ENCODE results near the gene IFNLR1. TPM values are rescaled to one million over a fixed set of nuclear protein-coding genes. Genes with fewer than 3 reads are reported as not detected.

Gene IFNLR1
- total RNA-seq, 2 experiments from 2014 or later, result 4.3 to 4.6 TPM

DNA sequence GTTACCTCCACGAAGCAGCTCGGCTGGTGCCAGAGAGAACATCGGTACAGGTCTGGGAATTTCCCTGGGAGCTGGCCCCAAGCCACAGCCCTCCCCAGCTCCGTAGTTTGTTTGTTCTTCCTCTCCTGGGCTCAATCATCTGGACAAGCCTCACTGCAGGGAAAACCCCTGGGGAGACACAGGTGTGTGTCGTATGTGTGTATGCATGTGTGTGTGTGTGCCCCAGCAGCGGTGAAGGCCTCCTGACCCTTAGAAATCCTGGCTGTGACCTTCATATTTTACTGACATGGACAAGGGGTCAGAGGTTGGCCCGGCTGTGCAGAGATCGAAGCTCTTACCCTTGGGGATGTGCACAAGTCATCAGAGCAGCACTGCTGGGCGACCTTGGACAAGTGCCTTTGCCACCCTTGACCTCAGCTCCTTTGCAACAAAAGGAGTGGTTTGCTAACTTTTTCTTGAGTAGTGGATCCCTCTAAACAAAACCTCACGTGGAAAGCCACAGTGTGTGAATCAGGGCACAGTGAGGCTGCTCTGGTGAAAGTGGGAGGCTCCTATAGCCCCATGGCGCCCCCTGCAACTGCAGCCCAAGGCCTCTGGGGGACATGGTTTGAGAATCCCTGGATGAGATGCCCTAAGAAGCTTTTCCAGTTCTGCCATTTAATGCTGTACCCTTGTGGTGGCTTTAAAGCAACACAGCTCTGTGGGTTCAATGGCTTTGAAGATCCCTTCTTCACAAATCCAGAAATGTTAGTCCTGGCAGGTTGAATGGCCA lies 31.9 kb downstream of the IFNLR1 start:
- CTCF ChIA-PET, result interaction anchor here (0.6 to 3.8 kb wide), 6 partner anchors 9 to 533 kb away, joined by 3 to 31 read pairs (median 4); no protein-coding TSS in a partner anchor
- peaks cover 12% of the 10 kb centered on the region for H3K4me1 Mint-ChIP-seq (ENCODE audit: low read depth)
- peak; percentile 17 for DNase-seq
- H3K27me3 Mint-ChIP-seq (ENCODE audit: low read depth), result peaks cover 26% of the 10 kb centered on the region
- no peaks in the 10 kb centered on the region for H3K9me3 Mint-ChIP-seq
- H3K27ac Mint-ChIP-seq, result no peak overlapping the region
- no peaks in the 10 kb centered on the region for H3K36me3 Mint-ChIP-seq (ENCODE audit: low read depth)
- H3K4me3 Mint-ChIP-seq, result no peak overlapping the region
- intact Hi-C loops (cut with micrococcal nuclease), result no loop called here

DNA sequence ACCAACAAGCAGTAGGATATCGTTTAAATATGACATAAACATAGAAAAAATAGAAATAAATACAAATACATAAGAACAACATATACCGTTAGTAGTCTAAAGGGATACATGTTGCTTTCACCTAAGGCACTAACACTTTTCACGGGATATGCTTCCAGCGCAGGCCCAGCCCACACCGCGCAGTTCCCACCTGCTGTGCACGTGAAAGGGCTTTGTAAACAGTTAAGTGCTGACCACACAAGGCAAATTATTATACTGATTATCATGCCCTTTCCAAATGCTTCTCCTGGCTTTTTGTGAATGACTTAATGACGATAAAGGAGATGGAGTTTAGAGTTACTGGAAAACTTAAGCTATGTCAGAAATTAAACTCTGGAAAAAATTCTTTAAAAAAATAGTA lies 32.9 kb downstream of the IFNLR1 start:
- H3K4me1 Mint-ChIP-seq (ENCODE audit: low read depth), result peaks cover 18% of the 10 kb centered on the region
- intact Hi-C loops (cut with micrococcal nuclease), result loop anchor here (5.0 kb wide), 1 partner anchor 168 kb away; no protein-coding TSS in a partner anchor
- no peak overlapping the region for H3K4me3 Mint-ChIP-seq
- H3K27ac Mint-ChIP-seq, result no peak overlapping the region
- H3K9me3 Mint-ChIP-seq, result no peaks in the 10 kb centered on the region
- no peaks in the 10 kb centered on the region for H3K36me3 Mint-ChIP-seq (ENCODE audit: low read depth)
- DNase-seq, result no peak
- H3K27me3 Mint-ChIP-seq (ENCODE audit: low read depth), result peaks cover 29% of the 10 kb centered on the region
- CTCF ChIA-PET, result interaction anchor here (1.0 to 3.8 kb wide), 4 partner anchors 44 to 534 kb away, joined by 3 to 31 read pairs (median 4); no protein-coding TSS in a partner anchor

- Mint-ChIP-seq H3K9me3 (no peaks in the 10 kb centered on the region), H3K27me3 (ENCODE audit: low read depth) (peaks cover 32% of the 10 kb centered on the region), H3K36me3 (ENCODE audit: low read depth) (no peaks in the 10 kb centered on the region), H3K4me3 (no peak overlapping the region), H3K4me1 (ENCODE audit: low read depth) (peaks cover 18% of the 10 kb centered on the region), H3K27ac (no peak overlapping the region)
- no peak for DNase-seq
- intact Hi-C loops (cut with micrococcal nuclease), result loop anchor here (5.0 kb wide), 1 partner anchor 169 kb away; no protein-coding TSS in a partner anchor
- CTCF ChIA-PET, result interaction anchor here (0.8 to 3.8 kb wide), 6 partner anchors 9 to 240 kb away, joined by 3 to 31 read pairs (median 5); no protein-coding TSS in a partner anchor
Measured at GRCh38 chr1:24152631-24153494, 34.2 kb downstream of the IFNLR1 start.

GRCh38 chr1:24151175-24151533 lies 35.9 kb downstream of the IFNLR1 start:
- Mint-ChIP-seq H3K9me3 (no peaks in the 10 kb centered on the region), H3K27me3 (ENCODE audit: low read depth) (peaks cover 32% of the 10 kb centered on the region), H3K36me3 (ENCODE audit: low read depth) (no peaks in the 10 kb centered on the region), H3K4me3 (peak overlapping the region; percentile 63), H3K4me1 (ENCODE audit: low read depth) (peaks cover 18% of the 10 kb centered on the region), H3K27ac (no peak overlapping the region)
- intact Hi-C loops (cut with micrococcal nuclease), result loop anchor here (5.0 kb wide), 1 partner anchor 171 kb away; no protein-coding TSS in a partner anchor
- CTCF ChIA-PET, result interaction anchor here (0.6 to 3.8 kb wide), 10 partner anchors 8 to 421 kb away, joined by 3 to 31 read pairs (median 8); partner anchors contain the start of gene IFNLR1
- DNase-seq, result no peak

DNA sequence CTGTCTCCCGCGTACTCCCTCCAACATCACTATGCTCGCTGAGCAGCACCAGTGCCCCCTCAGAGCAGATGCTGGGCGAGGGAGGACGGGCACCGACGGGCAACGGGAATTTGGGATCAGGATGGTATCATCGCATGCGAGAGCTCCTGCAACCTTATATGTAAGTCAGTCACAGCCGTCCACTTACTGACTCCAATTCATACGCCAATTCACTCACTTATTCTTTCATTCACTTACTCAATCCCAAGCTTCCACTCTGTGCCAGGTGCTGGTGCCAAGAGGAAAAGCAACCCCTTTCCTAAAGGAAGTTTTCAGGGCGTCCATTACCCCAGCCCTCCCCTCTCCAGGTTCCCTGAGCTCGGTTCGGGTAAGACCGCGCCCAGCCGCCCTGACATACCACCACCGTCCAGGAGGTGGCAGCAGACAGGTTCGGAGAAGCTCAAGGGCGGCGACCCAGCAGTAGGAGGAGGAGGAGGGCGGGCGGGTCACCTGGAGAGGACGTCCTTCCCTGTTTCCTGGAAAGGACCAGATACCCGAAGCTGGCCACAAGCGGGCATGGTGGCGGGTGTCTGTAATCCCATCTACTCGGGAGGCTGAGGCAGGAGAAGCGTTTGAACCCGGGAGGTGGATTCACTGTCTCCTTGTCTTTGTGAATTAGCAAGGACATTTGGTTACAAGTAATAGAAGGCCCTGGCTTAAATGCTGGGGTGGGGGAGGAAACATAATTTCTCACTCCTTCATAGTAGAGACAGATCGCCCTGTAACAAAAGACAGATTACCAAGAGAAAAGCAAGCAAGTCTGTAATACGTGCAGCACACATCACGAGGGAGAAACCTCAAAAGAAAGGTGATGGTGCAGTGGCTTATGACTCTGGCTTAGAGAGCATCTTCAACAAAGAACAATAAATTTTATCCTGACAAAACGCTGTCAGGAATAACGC lies 36.6 kb downstream of the IFNLR1 start:
- H3K4me3 Mint-ChIP-seq, result peak overlapping the region; percentile 63
- intact Hi-C loops (cut with micrococcal nuclease), result loop anchor here (1.0 to 5.0 kb wide), 4 partner anchors 37 to 241 kb away; partner anchors contain the start of gene IFNLR1

GRCh38 chr1:24149866-24150233 lies 37.2 kb downstream of the IFNLR1 start:
- peaks cover 32% of the 10 kb centered on the region for H3K27me3 Mint-ChIP-seq (ENCODE audit: low read depth)
- H3K27ac Mint-ChIP-seq, result no peak overlapping the region
- H3K4me1 Mint-ChIP-seq (ENCODE audit: low read depth), result peaks cover 18% of the 10 kb centered on the region
- CTCF ChIA-PET, result interaction anchor here (0.6 to 2.3 kb wide), 39 partner anchors 11 to 1055 kb away, joined by 3 to 30 read pairs (median 4); partner anchors contain the start of gene IFNLR1
- peak; percentile 67 for DNase-seq
- no peak overlapping the region for H3K4me3 Mint-ChIP-seq
- no peaks in the 10 kb centered on the region for H3K9me3 Mint-ChIP-seq
- H3K36me3 Mint-ChIP-seq (ENCODE audit: low read depth), result no peaks in the 10 kb centered on the region
- intact Hi-C loops (cut with micrococcal nuclease), result loop anchor here (1.0 to 5.0 kb wide), 4 partner anchors 37 to 241 kb away; partner anchors contain the start of gene IFNLR1

More for the DNA sequence above, 36.6 kb downstream of the IFNLR1 start:
- H3K4me1 Mint-ChIP-seq (ENCODE audit: low read depth), result peaks cover 18% of the 10 kb centered on the region
- H3K27me3 Mint-ChIP-seq (ENCODE audit: low read depth), result peaks cover 32% of the 10 kb centered on the region
- H3K9me3 Mint-ChIP-seq, result no peaks in the 10 kb centered on the region
- CTCF ChIA-PET, result interaction anchor here (0.6 to 2.3 kb wide), 38 partner anchors 9 to 680 kb away, joined by 3 to 30 read pairs (median 4); partner anchors contain the start of gene IFNLR1
- H3K27ac Mint-ChIP-seq, result no peak overlapping the region
- DNase-seq, result peak; percentile 95
- no peaks in the 10 kb centered on the region for H3K36me3 Mint-ChIP-seq (ENCODE audit: low read depth)

DNA sequence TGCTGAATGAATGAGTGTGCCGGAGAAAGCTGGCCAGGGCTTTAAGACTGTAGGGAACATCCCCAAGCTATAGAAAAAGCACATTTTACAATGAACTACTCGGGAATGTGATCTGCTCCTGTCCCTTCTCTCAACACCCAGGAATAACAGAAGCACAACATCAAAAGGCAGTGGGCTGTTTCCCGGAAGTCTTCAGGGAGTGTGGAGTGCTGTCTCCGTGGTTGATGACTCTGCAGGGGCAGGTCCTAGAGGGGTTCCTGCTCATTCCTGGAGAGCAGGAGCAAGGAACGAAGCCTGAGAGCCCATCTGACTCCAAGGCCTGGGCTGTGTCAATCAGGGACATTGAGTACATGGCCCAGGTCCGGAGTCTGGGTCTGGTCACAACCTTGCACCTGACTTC lies 39.3 kb downstream of the IFNLR1 start:
- no peak for DNase-seq
- H3K27ac Mint-ChIP-seq, result no peak overlapping the region
- H3K4me3 Mint-ChIP-seq, result no peak overlapping the region
- H3K9me3 Mint-ChIP-seq, result no peaks in the 10 kb centered on the region
- no peaks in the 10 kb centered on the region for H3K36me3 Mint-ChIP-seq (ENCODE audit: low read depth)
- CTCF ChIA-PET, result interaction anchor here (1.0 kb wide), 1 partner anchor 51 kb away, joined by 4 read pairs; no protein-coding TSS in a partner anchor
- H3K27me3 Mint-ChIP-seq (ENCODE audit: low read depth), result peaks cover 29% of the 10 kb centered on the region
- peaks cover 18% of the 10 kb centered on the region for H3K4me1 Mint-ChIP-seq (ENCODE audit: low read depth)
- intact Hi-C loops (cut with micrococcal nuclease), result no loop called here

- peaks cover 18% of the 10 kb centered on the region for H3K4me1 Mint-ChIP-seq (ENCODE audit: low read depth)
- intact Hi-C loops (cut with micrococcal nuclease), result no loop called here
- H3K27me3 Mint-ChIP-seq (ENCODE audit: low read depth), result peaks cover 26% of the 10 kb centered on the region
- H3K9me3 Mint-ChIP-seq, result no peaks in the 10 kb centered on the region
- DNase-seq, result no peak
- H3K27ac Mint-ChIP-seq, result no peak overlapping the region
- CTCF ChIA-PET, result no interaction called here
- H3K36me3 Mint-ChIP-seq (ENCODE audit: low read depth), result no peaks in the 10 kb centered on the region
- H3K4me3 Mint-ChIP-seq, result no peak overlapping the region
Measured at GRCh38 chr1:24147194-24147593, 39.9 kb downstream of the IFNLR1 start.

DNA sequence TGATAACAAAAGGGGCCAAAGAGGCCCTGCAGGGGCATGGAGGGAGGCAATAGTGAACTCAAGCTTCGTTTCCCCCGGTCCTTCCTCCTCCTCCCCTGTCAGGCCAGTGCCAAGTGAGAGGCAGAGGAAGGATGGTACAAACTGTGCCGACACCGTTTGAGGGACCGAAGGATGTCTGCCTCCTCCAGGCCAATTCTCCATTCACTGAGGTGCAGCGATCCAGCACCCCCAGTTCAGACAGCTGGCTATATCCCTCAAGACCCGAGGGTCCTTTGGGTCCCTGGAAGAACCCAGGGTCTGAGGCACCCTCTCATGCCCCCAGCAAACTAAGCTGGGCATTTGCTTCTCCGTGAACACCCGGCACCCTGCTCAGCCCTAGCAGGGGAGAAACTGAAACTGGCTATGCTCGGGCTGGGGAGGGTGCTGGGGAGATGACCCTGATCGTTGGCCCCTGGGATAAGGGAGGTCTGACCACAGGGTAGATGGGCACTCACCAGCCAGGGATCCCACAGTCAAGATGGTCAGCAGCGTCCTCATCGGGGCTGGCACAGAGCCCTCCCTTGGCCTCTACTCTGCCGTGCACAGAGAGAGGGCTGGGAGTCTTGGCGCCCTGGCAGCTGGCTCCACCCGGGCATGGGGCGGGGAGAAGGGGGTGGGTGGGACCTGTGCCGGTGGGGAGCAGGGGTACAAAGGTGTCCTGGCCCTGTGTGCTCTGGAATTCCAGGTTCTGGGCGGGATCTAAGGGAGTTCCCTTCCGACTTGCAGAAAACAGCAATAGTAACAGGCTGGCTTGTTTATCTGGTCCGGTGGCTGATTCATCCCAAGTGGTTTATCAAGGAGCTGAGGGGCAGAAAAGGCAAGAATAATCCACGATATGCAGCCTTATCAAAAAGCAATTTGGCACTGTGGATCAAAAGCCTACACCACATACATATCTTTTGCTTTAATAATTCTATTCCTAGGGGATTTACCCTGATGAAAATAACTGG lies 44.2 kb downstream of the IFNLR1 start, which contains the start of gene IL22RA1:
Gene IL22RA1, minus strand, starts transcription at position 595 of the 989 bp plus-strand sequence. Its CDS starts 58 bp downstream, at position 537.
- H3K36me3 Mint-ChIP-seq (ENCODE audit: low read depth), result no peaks in the 10 kb centered on the region
- H3K4me3 Mint-ChIP-seq, result no peak within 1 kb of the TSS
- no peaks in the 10 kb centered on the region for H3K4me1 Mint-ChIP-seq (ENCODE audit: low read depth)
- no peaks in the 10 kb centered on the region for H3K27me3 Mint-ChIP-seq (ENCODE audit: low read depth)
- H3K9me3 Mint-ChIP-seq, result no peaks in the 10 kb centered on the region
- no peak for DNase-seq
- no peak within 1 kb of the TSS for H3K27ac Mint-ChIP-seq
- CTCF ChIA-PET, result no interaction called here
- intact Hi-C loops (cut with micrococcal nuclease), result no loop called here

- Mint-ChIP-seq H3K36me3 (ENCODE audit: low read depth) (no peaks in the 10 kb centered on the region), H3K27me3 (ENCODE audit: low read depth) (no peaks in the 10 kb centered on the region), H3K4me1 (ENCODE audit: low read depth) (no peaks in the 10 kb centered on the region), H3K9me3 (no peaks in the 10 kb centered on the region), H3K27ac (no peak overlapping the region), H3K4me3 (no peak overlapping the region)
- intact Hi-C loops (cut with micrococcal nuclease), result no loop called here
- CTCF ChIA-PET, result interaction anchor here (0.6 kb wide), 1 partner anchor 249 kb away, joined by 4 read pairs; no protein-coding TSS in a partner anchor
- no peak for DNase-seq
Measured at GRCh38 chr1:24141311-24141997, 45.6 kb downstream of the IFNLR1 start.

All from activated naive CD4-positive, alpha-beta T cell treated with anti-CD3 and anti-CD28 coated beads for 36 hours (primary cell).